Measurements from ENCODE around the gene NHLRC2.

DNA sequence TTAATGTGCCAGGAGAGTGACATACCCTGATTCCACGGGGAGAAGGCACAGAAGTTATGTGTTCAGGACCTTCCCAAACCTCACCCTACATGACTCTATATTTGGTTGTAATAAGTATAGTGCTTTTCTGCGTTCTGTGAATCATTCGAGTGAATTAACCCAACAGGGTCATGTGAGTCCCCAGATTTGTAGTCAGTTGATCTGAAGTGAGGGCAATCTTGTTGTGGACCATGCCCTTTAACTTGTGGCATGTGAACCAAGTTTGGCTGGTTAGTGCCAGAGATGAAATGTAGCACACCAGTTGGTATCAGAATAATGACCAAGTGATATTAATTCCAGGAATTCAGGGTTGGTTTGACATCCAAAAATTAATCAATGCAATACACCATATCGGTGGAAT, 70.2 kb downstream of the NHLRC2 start:
- no peak for TF ChIP-seq POLR2A (IDR thresholded peaks at IDR 0.05)
- TF ChIP-seq, protein P1, sequence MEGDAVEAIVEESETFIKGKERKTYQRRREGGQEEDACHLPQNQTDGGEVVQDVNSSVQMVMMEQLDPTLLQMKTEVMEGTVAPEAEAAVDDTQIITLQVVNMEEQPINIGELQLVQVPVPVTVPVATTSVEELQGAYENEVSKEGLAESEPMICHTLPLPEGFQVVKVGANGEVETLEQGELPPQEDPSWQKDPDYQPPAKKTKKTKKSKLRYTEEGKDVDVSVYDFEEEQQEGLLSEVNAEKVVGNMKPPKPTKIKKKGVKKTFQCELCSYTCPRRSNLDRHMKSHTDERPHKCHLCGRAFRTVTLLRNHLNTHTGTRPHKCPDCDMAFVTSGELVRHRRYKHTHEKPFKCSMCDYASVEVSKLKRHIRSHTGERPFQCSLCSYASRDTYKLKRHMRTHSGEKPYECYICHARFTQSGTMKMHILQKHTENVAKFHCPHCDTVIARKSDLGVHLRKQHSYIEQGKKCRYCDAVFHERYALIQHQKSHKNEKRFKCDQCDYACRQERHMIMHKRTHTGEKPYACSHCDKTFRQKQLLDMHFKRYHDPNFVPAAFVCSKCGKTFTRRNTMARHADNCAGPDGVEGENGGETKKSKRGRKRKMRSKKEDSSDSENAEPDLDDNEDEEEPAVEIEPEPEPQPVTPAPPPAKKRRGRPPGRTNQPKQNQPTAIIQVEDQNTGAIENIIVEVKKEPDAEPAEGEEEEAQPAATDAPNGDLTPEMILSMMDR (IDR thresholded peaks at IDR 0.05): no peak

Data from ovary (tissue), 3 donors.